PC-3 (cell line): ENCODE results near the gene DIAPH3. TPM values are rescaled to one million over a fixed set of nuclear protein-coding genes. Genes with fewer than 3 reads are reported as not detected.

Source experiments
- ATAC-seq: fragments of 200-7000 bp; cut with Tn5 transposase; 2 replicates; pipeline ENCODE4 v1.9.1; 2020; ENCODE audit warnings: mild to moderate bottlenecking, moderate library complexity
- BruUV-seq: library from RNA; stranded (reverse); fragments of 400-500 nt; replicated peaks from 2 replicates; lab custom pipeline; 2021; lab: Mats Ljungman, UMichigan
- CTCF ChIA-PET: fragments of 300-600 bp; sonication (Branson Sonifier 250); formaldehyde crosslinking; loops from one replicate; lab custom pipeline; 2022; ENCODE audit warnings: antibody characterized with exemption; lab: Charles Lee
- POLR2A ChIA-PET: fragments of 300-600 bp; sonication (Branson Sonifier 250); formaldehyde crosslinking; loops from one replicate; lab custom pipeline; 2022; ENCODE audit warnings: antibody characterized with exemption; ENCODE audit not compliant: unreplicated experiment; lab: Charles Lee
- DNase-seq: peaks from one replicate; pipeline ENCODE4 v3.0.0-alpha.2; 2015
- H2AFZ ChIP-seq: fragments of 300-600 bp; sonication (generic); 2 replicates; pipeline ENCODE4 v1.6.0; 2016; ENCODE audit warnings: antibody characterized with exemption, low read length
- H3F3A ChIP-seq: fragments of 300-600 bp; sonication (generic); one replicate; pipeline ENCODE4 v1.6.0; 2017; ENCODE audit warnings: antibody characterized with exemption, low read length, control low read depth, mild to moderate bottlenecking; ENCODE audit not compliant: unreplicated experiment
- H3K27ac ChIP-seq: fragments of 300-600 bp; sonication (generic); 2 replicates; pipeline ENCODE4 v1.5.1; 2016; ENCODE audit warnings: mild to moderate bottlenecking, low read length
- H3K27me3 ChIP-seq: fragments of 300-600 bp; sonication (generic); 2 replicates; pipeline ENCODE4 v1.6.1; 2016; ENCODE audit warnings: low read length, mixed read lengths
- H3K36me3 ChIP-seq: fragments of 300-600 bp; sonication (generic); 2 replicates; pipeline ENCODE4 v1.6.1; 2016; ENCODE audit warnings: low read depth, mixed run types, low read length, mixed read lengths
- H3K4me1 ChIP-seq: fragments of 300-600 bp; sonication (generic); 2 replicates; pipeline ENCODE4 v1.5.1; 2016; ENCODE audit warnings: low read length; ENCODE audit not compliant: insufficient read depth
- H3K4me2 ChIP-seq: fragments of 300-600 bp; sonication (generic); 2 replicates; pipeline ENCODE4 v1.6.0; 2016; ENCODE audit warnings: low read length
- H3K4me3 ChIP-seq: fragments of 300-600 bp; sonication (generic); 2 replicates; pipeline ENCODE4 v1.5.1; 2016; ENCODE audit warnings: mild to moderate bottlenecking, low read length, mixed read lengths
- H3K79me2 ChIP-seq: fragments of 300-600 bp; sonication (generic); 2 replicates; pipeline ENCODE4 v1.6.1; 2017; ENCODE audit warnings: low read length, mixed read lengths
- H3K9ac ChIP-seq: fragments of 300-600 bp; sonication (generic); 2 replicates; pipeline ENCODE4 v1.6.0; 2016; ENCODE audit warnings: mild to moderate bottlenecking, low read length
- H3K9me2 ChIP-seq: fragments of 300-600 bp; sonication (generic); replicated peaks from 2 replicates; pipeline ENCODE4 v1.6.1; 2016; ENCODE audit warnings: mixed run types, low read length, mixed read lengths
- H3K9me3 ChIP-seq: fragments of 300-600 bp; sonication (generic); 2 replicates; pipeline ENCODE4 v1.6.1; 2016; ENCODE audit warnings: low read length, mixed read lengths
- H4K20me1 ChIP-seq: fragments of 300-600 bp; sonication (generic); 2 replicates; pipeline ENCODE4 v1.6.1; 2016; ENCODE audit warnings: low read length, mixed read lengths
- CTCF ChIP-seq: fragments of 300-600 bp; sonication (generic); conservative IDR thresholded peaks from 2 replicates; pipeline ENCODE4 v1.5.1; 2017; ENCODE audit warnings: antibody characterized with exemption, low read depth, mild to moderate bottlenecking, low read length
- EZH2 ChIP-seq: fragments of 300-600 bp; sonication (generic); IDR thresholded peaks from one replicate; pipeline ENCODE4 v1.6.1; 2017; ENCODE audit warnings: antibody characterized with exemption, mild to moderate bottlenecking, low read length; ENCODE audit not compliant: unreplicated experiment
- EZH2phosphoT487 ChIP-seq: fragments of 300-600 bp; sonication (generic); IDR thresholded peaks from 2 replicates; pipeline ENCODE4 v1.6.1; 2018; ENCODE audit warnings: mild to moderate bottlenecking, antibody characterized with exemption, low read length, borderline replicate concordance
- intact Hi-C: fragments of 100-400 bp; cut with micrococcal nuclease; formaldehyde crosslinking; loops from 2 replicates; pipeline ENCODE4 v1.9.0; 2023
- total RNA-seq: library from RNA; depleted of rRNA; stranded (reverse); fragments of >200 nt; gene quantifications from 2 replicates; pipeline ENCODE4 v1.2.3, GENCODE V29; 2014

The DIAPH3 gene
- total RNA-seq, 1 experiment from 2014 or later = 7.6 TPM

- H3K9me2 ChIP-seq = no peaks in the 10 kb centered on the region
- DNase-seq = peak; percentile 12
- no peak for TF ChIP-seq CTCF
- no peak for TF ChIP-seq EZH2
- no peak for TF ChIP-seq EZH2phosphoT487
- H3K4me1 ChIP-seq = peaks cover 18% of the 10 kb centered on the region
- ChIA-PET POLR2A (no interaction called here), CTCF (interaction anchor here (0.7 kb wide), 1 partner anchor 232 kb away, joined by 4 read pairs; no protein-coding TSS in a partner anchor)
- peaks cover 50% of the 10 kb centered on the region for H3K79me2 ChIP-seq
- peak overlapping the region; percentile 88 for H3K9ac ChIP-seq
- peak overlapping the region; percentile 98 for H2AFZ ChIP-seq
- H3K9me3 ChIP-seq = no peaks in the 10 kb centered on the region
- ATAC-seq = peak; percentile 24
- H3K27ac ChIP-seq = peak overlapping the region; percentile 17
- no peaks in the 10 kb centered on the region for H4K20me1 ChIP-seq
- H3K4me3 ChIP-seq = peak overlapping the region; percentile 97
- TSS peak; percentile 91 for BruUV-seq
- peak overlapping the region; percentile 95 for H3K4me2 ChIP-seq
- intact Hi-C loops = no loop called here
- H3K36me3 ChIP-seq = no peaks in the 10 kb centered on the region
- H3K27me3 ChIP-seq = no peaks in the 10 kb centered on the region
- H3F3A ChIP-seq = no peaks in the 10 kb centered on the region
Measured at GRCh38 chr13:60164234-60164889, 634 bp upstream of the DIAPH3 start.

GRCh38 chr13:60162096-60162495 is 1.6 kb downstream of the DIAPH3 start:
- no peaks in the 10 kb centered on the region for H3K9me3 ChIP-seq
- no peak overlapping the region for H3K9ac ChIP-seq
- peak overlapping the region; percentile 97 for H3K4me3 ChIP-seq
- intact Hi-C loops = no loop called here
- POLR2A ChIA-PET = no interaction called here
- no peak for ATAC-seq
- no peaks in the 10 kb centered on the region for H3K27me3 ChIP-seq
- H2AFZ ChIP-seq = no peak overlapping the region
- BruUV-seq = no TSS peak
- TF ChIP-seq EZH2phosphoT487 (no peak), CTCF (no peak), EZH2 (no peak)
- H3K27ac ChIP-seq = no peak overlapping the region
- DNase-seq = no peak
- H3K79me2 ChIP-seq = peaks cover 69% of the 10 kb centered on the region
- peak overlapping the region; percentile 95 for H3K4me2 ChIP-seq
- no peaks in the 10 kb centered on the region for H3K36me3 ChIP-seq
- H4K20me1 ChIP-seq = no peaks in the 10 kb centered on the region
- CTCF ChIA-PET = no interaction called here
- no peaks in the 10 kb centered on the region for H3K9me2 ChIP-seq
- H3K4me1 ChIP-seq = peaks cover 18% of the 10 kb centered on the region
- no peaks in the 10 kb centered on the region for H3F3A ChIP-seq

GRCh38 chr13:60158321-60158801 is 5.4 kb downstream of the DIAPH3 start:
- no peak for TF ChIP-seq EZH2phosphoT487
- no peak for TF ChIP-seq CTCF
- no peak for TF ChIP-seq EZH2
- H3K4me3 ChIP-seq = no peak overlapping the region
- H3K36me3 ChIP-seq = no peaks in the 10 kb centered on the region
- intact Hi-C loops = no loop called here
- H3F3A ChIP-seq = no peaks in the 10 kb centered on the region
- POLR2A ChIA-PET = no interaction called here
- CTCF ChIA-PET = no interaction called here
- no TSS peak for BruUV-seq
- ATAC-seq (no peak), DNase-seq (no peak)
- no peak overlapping the region for H3K4me2 ChIP-seq
- H3K9ac ChIP-seq = no peak overlapping the region
- H3K79me2 ChIP-seq = peaks cover 90% of the 10 kb centered on the region
- 0 out of 2 replicates have a peak, but pooled peaks cover 8% of the 10 kb centered on the region for H3K4me1 ChIP-seq
- H4K20me1 ChIP-seq = no peaks in the 10 kb centered on the region
- H3K9me3 ChIP-seq = no peaks in the 10 kb centered on the region
- no peaks in the 10 kb centered on the region for H3K9me2 ChIP-seq
- no peak overlapping the region for H3K27ac ChIP-seq
- H2AFZ ChIP-seq = no peak overlapping the region
- H3K27me3 ChIP-seq = no peaks in the 10 kb centered on the region
